Stromal cell of bone marrow (primary cell): ENCODE data around the gene PAK4.
A peak's percentile ranks its signal among the peaks of the same experiment; 100 is the strongest.
"Not testable (repeated sequence)": the region's sequence is repeated elsewhere in the genome, so short reads cannot be mapped to it uniquely, and the experiment has no call there.

Experiments used
- DNase-seq: peaks from one replicate; pipeline ENCODE4 v3.0.0-alpha.2; 2012; ENCODE audit warnings: low read depth

The PAK4 gene

GRCh38 chr19:39100500-39101166, 25.0 kb upstream of the PAK4 start:
- no peak for DNase-seq

GRCh38 chr19:39103151-39103550, 22.4 kb upstream of the PAK4 start:
- no peak for DNase-seq

GRCh38 chr19:39104186-39104596, 21.4 kb upstream of the PAK4 start:
- DNase-seq, result no peak

- DNase-seq, result no peak
Measured at GRCh38 chr19:39106194-39106593, 19.4 kb upstream of the PAK4 start.

- no peak for DNase-seq
Measured at GRCh38 chr19:39109641-39110040, 15.9 kb upstream of the PAK4 start.

- no peak for DNase-seq
Measured at GRCh38 chr19:39110263-39110967, 15.2 kb upstream of the PAK4 start.

GRCh38 chr19:39111593-39112199, 13.9 kb upstream of the PAK4 start:
- no peak for DNase-seq

- DNase-seq, result no peak
Measured at GRCh38 chr19:39112338-39112890, 13.2 kb upstream of the PAK4 start.

- DNase-seq, result no peak
Measured at GRCh38 chr19:39113199-39113598, 12.4 kb upstream of the PAK4 start.

- no peak for DNase-seq
Measured at GRCh38 chr19:39115105-39115847, 10.3 kb upstream of the PAK4 start.

GRCh38 chr19:39117023-39117422, 8.6 kb upstream of the PAK4 start:
- DNase-seq, result not testable (repeated sequence)

- no peak for DNase-seq
Measured at GRCh38 chr19:39119830-39120229, 5.8 kb upstream of the PAK4 start.

GRCh38 chr19:39122934-39123731, 2.5 kb upstream of the PAK4 start:
- DNase-seq, result no peak

- no peak for DNase-seq
Measured at GRCh38 chr19:39124136-39124764, 1.3 kb upstream of the PAK4 start.

GRCh38 chr19:39125199-39125553, 410 bp upstream of the PAK4 start:
- no peak for DNase-seq

- peak; percentile 18 for DNase-seq
Measured at GRCh38 chr19:39126312-39127187, 964 bp downstream of the PAK4 start.

GRCh38 chr19:39127812-39128515, 2.4 kb downstream of the PAK4 start:
- no peak for DNase-seq

- DNase-seq, result peak; percentile 18
Measured at GRCh38 chr19:39128516-39129079, 3.0 kb downstream of the PAK4 start.

GRCh38 chr19:39129116-39129515, 3.5 kb downstream of the PAK4 start:
- no peak for DNase-seq
